ENCODE results near the gene CRYL1. TPM values are rescaled to one million over a fixed set of nuclear protein-coding genes. Genes with fewer than 3 reads are reported as not detected.

Gene CRYL1, protein sequence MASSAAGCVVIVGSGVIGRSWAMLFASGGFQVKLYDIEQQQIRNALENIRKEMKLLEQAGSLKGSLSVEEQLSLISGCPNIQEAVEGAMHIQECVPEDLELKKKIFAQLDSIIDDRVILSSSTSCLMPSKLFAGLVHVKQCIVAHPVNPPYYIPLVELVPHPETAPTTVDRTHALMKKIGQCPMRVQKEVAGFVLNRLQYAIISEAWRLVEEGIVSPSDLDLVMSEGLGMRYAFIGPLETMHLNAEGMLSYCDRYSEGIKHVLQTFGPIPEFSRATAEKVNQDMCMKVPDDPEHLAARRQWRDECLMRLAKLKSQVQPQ
- total RNA-seq, result 24.9 TPM
- long read RNA-seq, transcript CRYL1-201 (8 exons, 1,485 nt), result major isoform, 35 of 46 reads
- long read RNA-seq, transcript CRYL1-209 (7 exons, 1,331 nt), result minor isoform, 5 of 46 reads
- long read RNA-seq, partial matches to known transcripts, result 2 of 46 reads
- long read RNA-seq, other reads (novel, unspliced or antisense), result 4 of 46 reads

DNA sequence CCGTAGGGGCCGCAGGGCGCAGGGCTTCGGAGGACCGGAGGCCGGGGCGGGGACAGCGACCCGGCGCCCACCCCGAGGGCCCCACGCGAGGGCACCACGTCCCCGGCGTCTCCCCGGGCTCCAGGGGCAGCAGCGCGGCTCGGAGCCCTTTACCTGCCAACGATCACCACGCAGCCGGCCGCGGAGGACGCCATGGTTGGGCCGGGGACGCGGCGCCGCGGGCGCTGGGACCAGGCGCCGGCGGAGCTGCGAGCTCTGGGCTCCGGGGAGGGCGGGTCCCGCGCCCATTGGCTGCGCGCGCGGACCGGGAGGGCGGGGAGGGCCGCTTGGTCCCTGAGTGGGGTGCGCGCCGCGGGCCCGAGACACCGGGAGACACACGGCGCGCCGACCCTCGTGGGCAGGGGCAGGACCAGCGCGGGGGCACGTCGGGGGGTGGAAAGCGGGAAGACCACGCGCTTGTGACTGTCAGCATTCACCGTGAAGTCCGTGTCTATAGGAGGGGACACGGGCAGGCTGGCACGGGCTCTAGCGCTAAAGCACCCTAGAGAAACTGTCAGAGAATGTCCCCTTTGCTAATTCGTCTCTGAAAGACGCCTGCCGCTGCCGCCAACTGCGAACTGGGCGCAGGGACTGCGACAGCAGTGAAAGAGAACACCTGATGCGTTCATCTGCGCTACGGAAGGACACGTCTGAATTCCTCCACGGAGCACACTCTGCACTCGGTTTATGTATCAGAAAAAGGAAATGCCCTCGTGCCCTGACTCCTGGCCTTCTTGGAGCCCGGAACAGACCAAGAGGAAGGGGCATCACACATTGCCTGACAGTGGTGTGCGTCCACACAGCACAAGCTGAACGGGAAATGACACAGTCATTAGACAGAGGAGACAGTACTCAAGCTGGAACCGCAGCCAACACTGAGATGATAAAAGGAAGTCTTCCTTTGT lies at the start of gene CRYL1:
CRYL1 (minus strand) TSS at position 257 of the 944 bp plus-strand sequence; CDS start at position 194, 63 bp downstream.
- Histone ChIP-seq H3K36me3 (no peaks in the 10 kb centered on the region), H3K27ac (peak within 1 kb of the TSS; percentile 87), H3K4me3 (peak within 1 kb of the TSS; percentile 95), H3K4me1 (peaks cover 19% of the 10 kb centered on the region), H3K9me3 (no peaks in the 10 kb centered on the region), H3K27me3 (ENCODE audit: low read depth) (no peaks in the 10 kb centered on the region)
- ATAC-seq, result peak; percentile 97 to 99
- DNase-seq, result peak; percentile 87
- TF ChIP-seq, protein P1, sequence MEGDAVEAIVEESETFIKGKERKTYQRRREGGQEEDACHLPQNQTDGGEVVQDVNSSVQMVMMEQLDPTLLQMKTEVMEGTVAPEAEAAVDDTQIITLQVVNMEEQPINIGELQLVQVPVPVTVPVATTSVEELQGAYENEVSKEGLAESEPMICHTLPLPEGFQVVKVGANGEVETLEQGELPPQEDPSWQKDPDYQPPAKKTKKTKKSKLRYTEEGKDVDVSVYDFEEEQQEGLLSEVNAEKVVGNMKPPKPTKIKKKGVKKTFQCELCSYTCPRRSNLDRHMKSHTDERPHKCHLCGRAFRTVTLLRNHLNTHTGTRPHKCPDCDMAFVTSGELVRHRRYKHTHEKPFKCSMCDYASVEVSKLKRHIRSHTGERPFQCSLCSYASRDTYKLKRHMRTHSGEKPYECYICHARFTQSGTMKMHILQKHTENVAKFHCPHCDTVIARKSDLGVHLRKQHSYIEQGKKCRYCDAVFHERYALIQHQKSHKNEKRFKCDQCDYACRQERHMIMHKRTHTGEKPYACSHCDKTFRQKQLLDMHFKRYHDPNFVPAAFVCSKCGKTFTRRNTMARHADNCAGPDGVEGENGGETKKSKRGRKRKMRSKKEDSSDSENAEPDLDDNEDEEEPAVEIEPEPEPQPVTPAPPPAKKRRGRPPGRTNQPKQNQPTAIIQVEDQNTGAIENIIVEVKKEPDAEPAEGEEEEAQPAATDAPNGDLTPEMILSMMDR (IDR thresholded peaks at IDR 0.05), result no peak
- intact Hi-C loops (cut with DNase I), result no loop called here

GRCh38 chr13:20573636-20574035 lies 48.0 kb upstream of the CRYL1 start:
- ATAC-seq, result no peak

GRCh38 chr13:20573186-20573585 lies 47.5 kb upstream of the CRYL1 start:
- Histone ChIP-seq H3K9me3 (peaks cover 10% of the 10 kb centered on the region), H3K27me3 (ENCODE audit: low read depth) (no peaks in the 10 kb centered on the region), H3K4me3 (no peak overlapping the region), H3K27ac (no peak overlapping the region), H3K4me1 (peaks cover 4% of the 10 kb centered on the region), H3K36me3 (peaks cover 7% of the 10 kb centered on the region)
- DNase-seq (no peak), ATAC-seq (no peak)
- TF ChIP-seq, protein P1 (IDR thresholded peaks at IDR 0.05), result no peak
- intact Hi-C loops (cut with DNase I), result no loop called here

More at GRCh38 chr13:20573636-20574035, 48.0 kb upstream of the CRYL1 start:
- Histone ChIP-seq H3K36me3 (peaks cover 9% of the 10 kb centered on the region), H3K27ac (no peak overlapping the region), H3K4me1 (no peaks in the 10 kb centered on the region), H3K27me3 (ENCODE audit: low read depth) (no peaks in the 10 kb centered on the region), H3K4me3 (no peak overlapping the region), H3K9me3 (peaks cover 10% of the 10 kb centered on the region)
- TF ChIP-seq, protein P1 (IDR thresholded peaks at IDR 0.05), result no peak
- intact Hi-C loops (cut with DNase I), result no loop called here
- DNase-seq, result no peak

- DNase-seq, result no peak
- Histone ChIP-seq H3K27me3 (ENCODE audit: low read depth) (no peaks in the 10 kb centered on the region), H3K36me3 (peaks cover 7% of the 10 kb centered on the region), H3K4me3 (no peak overlapping the region), H3K9me3 (peaks cover 3% of the 10 kb centered on the region), H3K4me1 (peaks cover 12% of the 10 kb centered on the region), H3K27ac (no peak overlapping the region)
- ATAC-seq, result no peak
- TF ChIP-seq, protein P1 (IDR thresholded peaks at IDR 0.05), result no peak
- intact Hi-C loops (cut with DNase I), result no loop called here
Observed at GRCh38 chr13:20571676-20572075, 46.0 kb upstream of the CRYL1 start.

DNA sequence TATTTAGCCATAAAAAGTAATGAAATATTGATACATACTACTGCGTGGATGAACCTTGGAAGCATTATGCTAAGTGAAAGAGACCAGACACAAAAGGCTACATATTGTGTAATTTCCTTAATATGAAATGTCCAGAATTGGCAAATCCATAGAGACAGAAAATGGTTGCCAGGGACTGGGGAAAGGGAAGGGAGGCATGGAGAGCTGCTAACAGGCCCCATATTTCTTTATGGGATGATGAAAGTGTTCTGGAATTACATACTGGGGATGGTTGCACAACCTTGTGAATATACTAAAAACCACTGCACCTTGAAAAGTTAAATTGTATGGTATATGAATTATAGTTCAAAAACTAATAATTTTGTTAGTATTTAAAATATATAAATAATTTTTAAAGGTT lies 44.9 kb upstream of the CRYL1 start:
- Histone ChIP-seq H3K27ac (no peak overlapping the region), H3K4me3 (no peak overlapping the region), H3K9me3 (peaks cover 1% of the 10 kb centered on the region), H3K27me3 (ENCODE audit: low read depth) (no peaks in the 10 kb centered on the region), H3K36me3 (peaks cover 5% of the 10 kb centered on the region), H3K4me1 (peaks cover 12% of the 10 kb centered on the region)
- intact Hi-C loops (cut with DNase I), result no loop called here
- ATAC-seq, result no peak
- TF ChIP-seq, protein P1 (IDR thresholded peaks at IDR 0.05), result no peak
- DNase-seq, result no peak

Data from lower lobe of right lung (tissue), 2 donors.